Effector CD8-positive, alpha-beta T cell (primary cell): ENCODE data around the gene RAB38.

Experiments
- DNase-seq: peaks from one replicate; lab custom pipeline; 2025; lab: John Stamatoyannopoulos, UW
- total RNA-seq, 4 experiments: gene quantifications; one replicate each; lab custom pipeline; 2026; lab: John Stamatoyannopoulos, UW

Gene RAB38
- total RNA-seq = 0.91 to 2.9 (median 1.9) reads per million in 4 experiments

- no peak for DNase-seq
Measured at GRCh38 chr11:88174709-88175568, at the start of gene RAB38. Gene RAB38, minus strand, starts transcription at chr11:88175443. Its CDS starts 59 bp downstream, at chr11:88175384.

GRCh38 chr11:88213406-88213805 lies 38.2 kb upstream of the RAB38 start:
- no peak for DNase-seq

DNA sequence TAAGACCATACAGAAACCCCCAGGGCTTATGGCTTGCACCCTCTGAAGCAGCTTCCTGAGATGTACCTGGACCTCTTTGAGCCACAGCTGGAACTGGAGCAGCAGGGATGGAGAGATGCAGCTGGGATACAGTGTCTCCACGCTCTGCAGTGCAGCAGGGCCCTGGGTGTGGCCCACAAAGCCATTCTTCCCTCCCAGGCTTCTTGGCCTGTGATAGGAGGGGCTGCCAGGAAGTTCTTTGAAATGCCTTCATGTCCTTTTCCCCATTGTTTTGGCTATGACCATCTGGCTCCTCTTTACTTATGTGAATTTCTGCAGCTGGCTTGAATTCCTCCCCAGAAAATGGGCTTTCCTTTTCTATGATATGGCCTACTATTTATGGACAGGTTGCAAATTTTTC lies 37.1 kb upstream of the RAB38 start:
- no peak for DNase-seq

DNA sequence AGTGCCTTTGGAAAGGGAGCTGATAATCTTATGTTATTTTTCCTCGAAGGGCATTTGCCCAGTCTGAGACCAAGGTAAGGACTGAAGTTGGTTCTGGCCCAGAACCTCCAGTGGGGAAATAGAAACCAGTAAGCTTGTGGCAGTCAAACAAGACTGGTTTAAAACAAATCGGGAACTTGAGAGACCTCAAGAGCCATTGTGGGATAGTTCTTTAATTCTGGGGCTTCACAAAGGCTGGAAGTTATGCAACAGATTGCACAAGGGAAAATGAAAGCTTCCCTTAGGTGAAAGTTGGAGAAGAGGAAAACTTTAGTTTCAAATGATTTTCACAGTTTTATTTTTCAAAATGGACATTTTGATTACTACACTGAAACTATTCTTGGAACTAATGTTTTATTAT lies 33.5 kb upstream of the RAB38 start:
- no peak for DNase-seq

GRCh38 chr11:88206751-88207150 lies 31.5 kb upstream of the RAB38 start:
- no peak for DNase-seq

DNA sequence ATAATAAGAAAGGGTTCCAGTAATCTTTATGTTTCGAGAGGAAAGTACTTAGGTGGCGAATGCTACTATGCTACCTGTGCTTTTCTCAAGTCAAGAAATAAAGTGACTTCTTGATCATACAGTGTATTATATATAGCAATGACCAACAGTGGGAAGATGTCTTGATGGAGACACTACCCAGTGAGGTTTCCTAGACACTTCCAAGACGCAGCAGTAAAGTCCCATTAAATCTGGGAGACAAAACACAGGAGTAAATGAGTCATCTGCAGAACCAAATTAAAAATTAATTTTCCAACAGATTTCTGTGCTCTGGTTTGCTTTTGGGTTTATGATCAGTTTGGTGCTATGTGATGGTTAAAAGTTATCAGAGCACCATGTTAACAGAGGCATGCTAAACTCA lies 29.1 kb upstream of the RAB38 start:
- DNase-seq = no peak

GRCh38 chr11:88203604-88204003 lies 28.4 kb upstream of the RAB38 start:
- DNase-seq = no peak

DNA sequence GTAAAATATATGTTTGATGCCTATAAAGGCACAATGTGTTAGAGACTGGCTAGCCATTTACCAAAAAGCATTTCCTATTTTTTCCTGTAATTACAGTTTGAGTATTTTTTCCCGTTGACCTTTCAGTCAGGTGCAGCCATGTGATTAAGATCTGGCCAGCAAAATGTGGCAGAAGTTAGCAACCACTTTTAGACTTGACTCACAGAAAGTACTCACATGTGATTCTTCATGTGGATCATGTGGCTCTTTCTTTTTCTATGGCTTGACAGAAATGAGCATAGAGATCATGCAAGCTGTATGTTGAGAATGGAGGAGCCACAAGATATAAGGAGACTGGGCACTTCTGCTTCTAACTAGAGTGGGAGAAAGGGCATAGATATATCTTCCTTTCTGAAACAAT lies 27.3 kb upstream of the RAB38 start:
- no peak for DNase-seq

- DNase-seq = no peak
Measured at GRCh38 chr11:88196393-88196792, 21.1 kb upstream of the RAB38 start.

DNA sequence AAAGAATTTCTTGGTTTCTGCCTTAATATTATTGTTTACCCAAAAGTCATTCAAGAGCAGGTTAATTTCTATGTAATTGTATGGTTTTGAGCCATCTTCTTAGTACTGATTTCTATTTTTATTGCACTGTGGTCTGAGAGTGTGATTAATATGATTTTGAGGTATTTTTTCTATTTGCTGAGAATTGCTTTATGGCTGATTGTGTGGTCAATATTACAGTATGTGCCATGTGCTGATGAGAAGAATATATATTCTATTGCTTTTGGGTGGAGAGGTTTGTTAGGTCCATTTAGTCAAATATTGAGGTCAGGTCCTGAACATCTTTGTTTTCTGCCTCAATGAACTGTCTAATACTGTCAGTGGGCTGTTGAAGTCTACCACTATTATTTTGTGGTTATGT lies 20.7 kb upstream of the RAB38 start:
- DNase-seq = no peak

DNA sequence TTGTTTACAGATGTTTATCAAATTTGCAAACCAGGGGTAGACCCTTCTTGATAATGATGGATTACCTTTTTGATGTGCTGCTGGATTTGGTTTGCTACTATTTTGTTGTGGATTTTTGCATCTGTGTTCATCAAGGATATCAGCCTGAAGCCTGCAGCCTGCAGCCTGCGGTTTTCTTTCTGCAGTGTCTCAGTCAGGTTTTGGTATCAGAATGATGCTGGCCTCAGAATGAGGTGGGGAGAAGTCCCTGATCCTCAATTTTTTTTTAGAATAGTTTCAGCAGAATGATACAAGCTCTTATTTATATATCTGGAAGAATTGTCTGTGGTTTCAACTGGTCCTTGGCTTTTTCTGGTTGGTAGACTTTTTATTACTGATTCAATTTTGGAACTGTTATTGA lies 19.7 kb upstream of the RAB38 start:
- DNase-seq = no peak

- no peak for DNase-seq
Measured at GRCh38 chr11:88193278-88193677, 18.0 kb upstream of the RAB38 start.

GRCh38 chr11:88188932-88189253 lies 13.7 kb upstream of the RAB38 start:
- no peak for DNase-seq

GRCh38 chr11:88188251-88188931 lies 13.1 kb upstream of the RAB38 start:
- no peak for DNase-seq

DNA sequence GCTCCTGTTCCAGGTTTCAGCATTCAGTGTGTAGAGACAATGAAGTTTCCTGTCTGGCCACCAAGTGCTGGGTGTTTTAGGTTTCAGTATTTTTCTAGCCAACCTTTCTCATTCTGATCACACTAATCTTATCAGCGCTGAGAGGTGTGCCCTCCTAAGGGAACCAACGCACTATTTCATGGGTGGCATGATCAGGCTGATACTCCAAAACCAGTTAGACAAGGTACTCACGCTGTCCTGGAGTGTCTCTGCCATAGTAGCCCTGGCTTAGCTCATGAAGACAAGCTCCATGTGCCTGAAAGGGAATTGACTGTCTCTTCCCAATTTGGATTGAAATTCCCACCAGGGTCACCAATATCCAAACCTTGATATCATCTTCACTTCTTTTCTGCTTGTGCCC lies 8.0 kb upstream of the RAB38 start:
- DNase-seq = no peak

GRCh38 chr11:88181776-88182175 lies 6.5 kb upstream of the RAB38 start:
- no peak for DNase-seq

GRCh38 chr11:88179971-88180629 lies 4.9 kb upstream of the RAB38 start:
- DNase-seq = no peak

DNA sequence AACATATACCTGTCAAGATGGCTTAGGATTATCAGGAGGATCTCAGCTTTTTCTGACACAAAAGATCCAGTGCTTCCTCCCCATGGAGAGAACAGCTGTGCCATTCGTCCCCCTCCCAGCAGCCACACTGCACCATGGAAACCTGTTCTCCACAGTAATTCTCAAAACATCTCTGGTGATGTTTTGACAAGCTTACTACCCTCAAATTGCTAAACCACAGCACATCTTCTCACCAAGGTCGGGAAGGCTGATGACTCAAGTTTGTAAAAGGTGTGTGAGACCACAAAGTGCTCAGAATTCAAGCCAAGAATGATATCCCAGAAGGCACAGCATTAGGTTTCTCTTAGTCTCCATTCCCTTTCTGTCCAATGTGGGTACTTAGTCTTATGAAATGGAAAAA lies 3.9 kb upstream of the RAB38 start:
- DNase-seq = no peak

DNA sequence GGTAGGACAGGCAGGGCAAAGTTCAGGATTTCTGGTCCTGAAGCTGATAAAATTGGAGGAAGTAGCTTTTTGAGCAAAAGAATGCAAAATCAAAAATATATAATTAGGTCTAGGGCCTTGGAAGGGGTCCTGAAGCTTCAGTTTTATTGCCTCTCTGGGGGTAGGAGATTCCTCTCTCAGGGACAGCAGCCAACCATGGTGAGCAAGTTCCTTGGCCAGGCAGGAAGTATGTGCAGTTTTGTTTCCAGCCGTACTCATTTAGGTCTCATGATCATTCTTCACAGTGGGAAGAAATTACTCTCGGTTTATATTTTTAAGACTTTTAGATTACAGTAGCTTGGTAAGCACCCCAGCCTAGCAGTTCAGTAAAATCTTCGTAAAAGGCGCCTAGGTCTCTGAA lies 2.9 kb upstream of the RAB38 start:
- DNase-seq = no peak

DNA sequence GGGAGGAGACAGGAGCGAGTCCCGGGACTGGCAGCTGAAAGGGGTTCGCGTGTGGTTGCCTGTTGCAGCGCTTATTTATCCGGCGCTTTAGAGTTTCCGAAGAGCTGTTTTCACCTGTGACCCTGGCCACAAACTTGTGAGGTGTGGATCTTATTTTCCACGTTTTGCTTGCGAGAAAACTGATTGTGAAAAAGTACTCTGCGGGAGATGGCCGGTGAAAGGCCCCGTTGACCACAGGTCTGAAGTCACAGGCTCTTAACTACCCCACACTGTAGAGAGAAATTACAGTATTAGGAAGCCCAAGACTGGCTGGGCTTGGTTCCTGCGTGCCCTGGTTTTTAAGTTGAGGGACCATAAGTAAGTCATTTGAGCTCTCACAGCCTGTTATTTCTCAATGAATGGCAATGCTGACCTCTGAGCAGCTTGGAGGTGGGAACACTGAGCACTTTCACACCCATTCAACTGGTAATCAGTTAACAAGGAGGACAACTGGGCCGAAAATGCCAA lies 379 bp upstream of the RAB38 start:
- DNase-seq = no peak

DNA sequence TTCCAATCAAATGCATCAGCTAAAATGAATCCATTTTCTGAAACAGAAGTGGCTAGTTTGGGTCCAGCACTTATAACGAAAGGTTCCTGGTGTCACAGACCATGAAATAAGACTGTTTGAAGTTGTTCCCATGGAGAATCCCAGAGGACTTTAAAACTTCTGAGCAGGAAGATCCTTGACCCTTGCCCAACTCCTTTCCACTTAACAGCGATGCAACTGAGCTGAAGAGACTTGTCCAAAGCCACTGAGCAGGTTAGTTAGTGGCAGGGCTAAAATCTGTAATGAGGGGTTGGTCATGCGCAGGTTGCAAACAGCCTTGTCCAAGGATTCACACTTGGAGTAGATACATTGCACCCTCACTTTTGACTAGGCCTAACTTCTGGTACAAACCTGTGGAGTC lies 1.3 kb downstream of the RAB38 start:
- no peak for DNase-seq

GRCh38 chr11:88171982-88172381 lies 3.3 kb downstream of the RAB38 start:
- no peak for DNase-seq

DNA sequence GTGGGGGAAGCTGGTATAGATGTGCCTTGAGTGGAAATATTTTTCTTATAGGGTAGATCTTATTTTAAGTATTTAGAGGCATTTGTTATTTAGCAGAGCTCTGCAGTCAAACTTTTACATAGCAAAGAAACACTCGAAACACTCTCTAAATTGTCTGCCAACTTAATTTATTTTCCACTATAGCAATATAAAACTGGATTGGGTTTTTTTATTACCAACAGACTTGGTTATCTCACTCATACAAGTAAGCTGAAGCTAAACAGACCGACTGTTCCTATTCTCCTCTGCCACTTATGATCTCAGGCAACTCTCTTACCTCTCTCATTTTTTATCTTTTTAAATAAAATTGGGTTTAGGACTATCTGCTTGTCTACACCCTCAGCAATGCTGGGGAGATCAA lies 4.6 kb downstream of the RAB38 start:
- no peak for DNase-seq
